ENCODE measurements around the gene KHDC4.

GRCh38 chr1:155933591-155934096 is 569 bp downstream of the KHDC4 start:
- TF ChIP-seq CTCF (IDR thresholded peaks at IDR 0.05; ENCODE audit: low read depth, low read length, missing input control) (no peak), EGR1 (IDR thresholded peaks at IDR 0.05; ENCODE audit: low read depth in 2 of 2) (no peak), FOXA1 (IDR thresholded peaks at IDR 0.05) (no peak), SP1 (IDR thresholded peaks at IDR 0.05) (no peak), JUND (IDR thresholded peaks at IDR 0.05) (no peak)
- TF ChIP-seq, protein P1, sequence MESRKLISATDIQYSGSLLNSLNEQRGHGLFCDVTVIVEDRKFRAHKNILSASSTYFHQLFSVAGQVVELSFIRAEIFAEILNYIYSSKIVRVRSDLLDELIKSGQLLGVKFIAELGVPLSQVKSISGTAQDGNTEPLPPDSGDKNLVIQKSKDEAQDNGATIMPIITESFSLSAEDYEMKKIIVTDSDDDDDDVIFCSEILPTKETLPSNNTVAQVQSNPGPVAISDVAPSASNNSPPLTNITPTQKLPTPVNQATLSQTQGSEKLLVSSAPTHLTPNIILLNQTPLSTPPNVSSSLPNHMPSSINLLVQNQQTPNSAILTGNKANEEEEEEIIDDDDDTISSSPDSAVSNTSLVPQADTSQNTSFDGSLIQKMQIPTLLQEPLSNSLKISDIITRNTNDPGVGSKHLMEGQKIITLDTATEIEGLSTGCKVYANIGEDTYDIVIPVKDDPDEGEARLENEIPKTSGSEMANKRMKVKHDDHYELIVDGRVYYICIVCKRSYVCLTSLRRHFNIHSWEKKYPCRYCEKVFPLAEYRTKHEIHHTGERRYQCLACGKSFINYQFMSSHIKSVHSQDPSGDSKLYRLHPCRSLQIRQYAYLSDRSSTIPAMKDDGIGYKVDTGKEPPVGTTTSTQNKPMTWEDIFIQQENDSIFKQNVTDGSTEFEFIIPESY (IDR thresholded peaks at IDR 0.05) = no peak
